K562 (cell line): ENCODE measurements around the gene OTULIN. TPM values are rescaled to one million over a fixed set of nuclear protein-coding genes. Genes with fewer than 3 reads are reported as not detected.

Source experiments
- ATAC-seq: fragments of 200-7000 bp; cut with Tn5 transposase; 3 replicates; pipeline ENCODE4 v1.9.1; 2020; ENCODE audit warnings: moderate library complexity
- BruUV-seq: library from RNA; stranded (reverse); fragments of 400-500 nt; replicated peaks from 2 replicates; lab custom pipeline; 2021; lab: Mats Ljungman, UMichigan
- CTCF ChIA-PET: fragments of 300-600 bp; formaldehyde crosslinking; extraction: SDS; loops from one replicate; lab custom pipeline; 2021; ENCODE audit warnings: low intra/inter-chr PET ratio; lab: Yijun Ruan, JAX
- POLR2A ChIA-PET: fragments of 300-600, 350-650 bp; sonication (Branson Sonifier 250); formaldehyde crosslinking; extraction: SDS; loops from one replicate; lab custom pipeline; 2021; ENCODE audit warnings: antibody characterized with exemption, inconsistent platforms; lab: Yijun Ruan, JAX
- DNase-seq, 4 experiments: peaks; one replicate each; pipeline versions ENCODE4 v3.0.0 to v3.0.0-alpha.2; 2011 to 2018; ENCODE audit warnings: low spot score in 3 of 4, mixed read lengths in 3 of 4; ENCODE audit errors: extremely low read depth in 1 of 4
- FAIRE-seq: peaks from 2 replicates; lab custom pipeline; 2011; peaks lifted over from hg19 to GRCh38; lab: Jason Lieb, UNC
- H2AFZ ChIP-seq: 2 replicates; pipeline ENCODE4 v1.6.0; 2011; ENCODE audit warnings: low read depth, low read length, control low read depth, inconsistent platforms
- H3K27ac ChIP-seq: fragments of 200-600 bp; 3 replicates; pipeline ENCODE4 v1.8.0; 2011; ENCODE audit warnings: low read depth, mild to moderate bottlenecking, control low read depth, inconsistent platforms, low read length, moderate library complexity, mixed read lengths; ENCODE audit errors: extremely low read depth
- H3K27me3 ChIP-seq, 2 experiments: fragments of 300-600 bp in 1 of 2; 2 replicates in 1 of 2; 3 replicates in 1 of 2; pipeline versions ENCODE4 v1.6.0 to v1.8.0; 2011; ENCODE audit warnings: inconsistent platforms in 2 of 2, low read length in 2 of 2, mild to moderate bottlenecking in 1 of 2, mixed read lengths in 1 of 2, moderate library complexity in 1 of 2; ENCODE audit not compliant: control insufficient read depth in 2 of 2, insufficient read depth in 2 of 2
- H3K36me3 ChIP-seq: fragments of 300-600 bp; 3 replicates; pipeline ENCODE4 v1.8.0; 2011; ENCODE audit warnings: mild to moderate bottlenecking, low read length, inconsistent platforms; ENCODE audit not compliant: control insufficient read depth, insufficient read depth
- H3K4me1 ChIP-seq, 2 experiments: fragments of 200-600 bp in 1 of 2; replicated peaks in 1 of 2; 2 replicates in 1 of 2; 3 replicates in 1 of 2; pipeline versions ENCODE4 v1.5.1 to v1.8.0; 2011; ENCODE audit warnings: inconsistent platforms in 2 of 2, low read length in 2 of 2, mild to moderate bottlenecking in 1 of 2, mixed read lengths in 1 of 2, moderate library complexity in 1 of 2; ENCODE audit not compliant: control insufficient read depth in 2 of 2, insufficient read depth in 2 of 2
- H3K4me2 ChIP-seq: 2 replicates; pipeline ENCODE4 v1.6.1; 2011; ENCODE audit warnings: low read length, control low read depth, inconsistent platforms, mixed read lengths; ENCODE audit not compliant: insufficient read depth
- H3K4me3 ChIP-seq: fragments of 200-600 bp; sonication (generic), shearing (Covaris generic); 2 replicates; pipeline ENCODE4 v1.5.1; 2016; ENCODE audit warnings: control low read depth, inconsistent platforms
- H3K79me2 ChIP-seq: fragments of 200-600 bp; 3 replicates; pipeline ENCODE4 v1.8.0; 2011; ENCODE audit warnings: low read length, inconsistent platforms; ENCODE audit not compliant: control insufficient read depth, insufficient read depth
- H3K9ac ChIP-seq, 2 experiments: 2 replicates each; pipeline versions ENCODE4 v1.6.0 to v1.6.1; 2011; ENCODE audit warnings: low read depth in 2 of 2, low read length in 2 of 2, control low read depth in 1 of 2, inconsistent platforms in 1 of 2, mild to moderate bottlenecking in 1 of 2, mixed read lengths in 1 of 2; ENCODE audit not compliant: insufficient read depth in 1 of 2
- H3K9me1 ChIP-seq: one replicate; pipeline ENCODE4 v1.6.0; 2011; ENCODE audit warnings: inconsistent platforms, mild to moderate bottlenecking, low read length, moderate library complexity; ENCODE audit not compliant: control insufficient read depth, insufficient read depth
- H3K9me3 ChIP-seq: replicated peaks from 2 replicates; pipeline ENCODE4 v1.5.1; 2011; ENCODE audit warnings: low read depth, low read length, inconsistent platforms; ENCODE audit not compliant: control insufficient read depth, insufficient read depth
- H4K20me1 ChIP-seq: replicated peaks from 2 replicates; pipeline ENCODE4 v1.6.1; 2011; ENCODE audit warnings: low read length, inconsistent platforms, mixed read lengths; ENCODE audit not compliant: control insufficient read depth, insufficient read depth
- ARNT ChIP-seq, 2 experiments: fragments of 450-650 bp; IDR thresholded peaks; 2 replicates each; pipeline ENCODE4 v1.6.1; 2016; ENCODE audit warnings: mild to moderate bottlenecking in 1 of 2
- CBX3 ChIP-seq, 2 experiments: IDR thresholded peaks; 1 replicate in 1 of 2; 2 replicates in 1 of 2; pipeline ENCODE4 v1.6.1; 2012; ENCODE audit warnings: inconsistent platforms in 2 of 2, low read length in 2 of 2, borderline replicate concordance in 1 of 2, control low read depth in 1 of 2
- HDAC2 ChIP-seq: fragments of 450-650 bp; IDR thresholded peaks from 2 replicates; pipeline ENCODE4 v1.6.1; 2016; ENCODE audit warnings: mild to moderate bottlenecking
- HDAC3 ChIP-seq: fragments of 450-650 bp; IDR thresholded peaks from 2 replicates; pipeline ENCODE4 v1.6.1; 2018; ENCODE audit warnings: borderline replicate concordance, mild to moderate bottlenecking, moderate library complexity; ENCODE audit not compliant: partially characterized antibody
- KLF16 ChIP-seq: IDR thresholded peaks from 2 replicates; pipeline ENCODE4 v1.6.1; 2016; ENCODE audit warnings: antibody characterized with exemption
- NR2C2 ChIP-seq, 2 experiments: fragments of 200-800 bp in 1 of 2; sonication (Bioruptor generic) in 1 of 2; sonication (generic) in 1 of 2; formaldehyde crosslinking in 1 of 2; IDR thresholded peaks; 2 replicates each; pipeline versions ENCODE4 v1.6.1 to v1.8.0; 2016 to 2022; ENCODE audit warnings: mild to moderate bottlenecking in 1 of 2, missing compliant biosample characterization in 1 of 2, missing genetic modification characterization in 1 of 2, missing genetic modification reagents in 1 of 2
- THAP7 ChIP-seq: fragments of 250-450 bp; sonication (Bioruptor Pico); IDR thresholded peaks from 2 replicates; pipeline ENCODE4 v1.5.0; 2021
- ZNF589 ChIP-seq: fragments of 200-800 bp; sonication (Bioruptor generic); IDR thresholded peaks from 2 replicates; pipeline ENCODE4 v1.6.1; 2016; ENCODE audit warnings: low read depth, missing genetic modification characterization, missing compliant biosample characterization
- ZNF778 ChIP-seq: fragments of 450-650 bp; formaldehyde crosslinking; IDR thresholded peaks from 2 replicates; pipeline ENCODE4 v1.4.0; 2020; ENCODE audit warnings: mild to moderate bottlenecking, moderate library complexity
- WGBS: fragments of 100-300 bp; shearing (Covaris generic); methylation state at CpG from one replicate; pipeline ENCODE4 v1.1.6; 2016; ENCODE audit warnings: low coverage, mixed read lengths; ENCODE audit not compliant: insufficient coverage; ENCODE audit errors: missing lambda C conversion rate; 5-methylcytosine and 5-hydroxymethylcytosine counted together
- in situ Hi-C: fragments of 300-500 bp; cut with MboI; formaldehyde crosslinking; loops from 4 replicates; pipeline ENCODE4 v1.15.0; 2018; ENCODE audit warnings: inconsistent platforms, mixed read lengths
- intact Hi-C: fragments of 100-400 bp; cut with micrococcal nuclease; formaldehyde crosslinking; loops from 2 replicates; pipeline ENCODE4 v1.14.2; 2022
- polyA plus RNA-seq, 8 experiments: library from polyadenylated mRNA; depleted of rRNA in 4 of 8; stranded (reverse) in 5 of 8; unstranded in 3 of 8; fragments of >200 nt; fragmentation: Nextera tagmentation in 2 of 8; fragmentation: Illumina TruSeq in 1 of 8; extraction: Ambion mirVana in 2 of 8; extraction: Trizol in 1 of 8; gene quantifications; 2 replicates each; pipeline versions ENCODE4 v1.2.1 to v1.2.3, GENCODE V29; 2011 to 2014; ENCODE audit warnings: inconsistent platforms in 1 of 8, missing spikeins in 1 of 8
- total RNA-seq, 7 experiments: library from RNA; depleted of rRNA in 6 of 7; stranded (reverse); fragments of >200 nt in 6 of 7; fragmentation: Illumina TruSeq in 2 of 7; extraction: Trizol in 2 of 7; gene quantifications; 2 replicates each; pipeline versions ENCODE4 v1.2.1 to v1.2.3, GENCODE V29; 2011 to 2021; ENCODE audit warnings: low replicate concordance in 1 of 7
- TF ChIP-seq, protein P1 (sequence below): fragments of 450-650 bp; formaldehyde crosslinking; IDR thresholded peaks from 2 replicates; pipeline ENCODE4 v1.4.0; 2022; ENCODE audit warnings: missing genetic modification characterization

OTULIN gene
- total and polyA plus RNA-seq, 9 of the 15 experiments (the other 6 are each of a cell fraction or from before 2014, with no cell fraction given), result 3.3 to 33.6 (median 20.1) TPM

- no peak for TF ChIP-seq ZNF778
- TF ChIP-seq ARNT (IDR thresholded peaks at IDR 0.05), result no peak
- TF ChIP-seq THAP7 (CRISPR knock-in tag), result no peak
- no peak for TF ChIP-seq CBX3 (IDR thresholded peaks at IDR 0.05; ENCODE audit: borderline replicate concordance in 1 of 2, low read length in 2 of 2)
- TF ChIP-seq KLF16, result no peak
These were observed 8.2 kb downstream of the OTULIN start (continued) for GRCh38 chr5:14672484-14673394.

GRCh38 chr5:14673443-14673842, 8.9 kb downstream of the OTULIN start:
- peaks cover 8 to 26% of the 10 kb centered on the region in 2 experiments for H3K4me1 ChIP-seq

More at GRCh38 chr5:14673443-14673842, 8.9 kb downstream of the OTULIN start:
- Histone ChIP-seq H3K4me3 (no peak overlapping the region), H4K20me1 (0 out of 2 replicates have a peak, but pooled peaks cover 4% of the 10 kb centered on the region), H2AFZ (no peak overlapping the region), H3K9ac (no peak overlapping the region), H3K27me3 (no peaks in the 10 kb centered on the region), H3K9me3 (no peaks in the 10 kb centered on the region), H3K36me3 (peaks cover 34% of the 10 kb centered on the region), H3K79me2 (peaks cover 95% of the 10 kb centered on the region), H3K9me1 (peaks cover 5% of the 10 kb centered on the region), H3K4me2 (no peak overlapping the region), H3K27ac (no peak overlapping the region)
- no peak for FAIRE-seq
- no peak for TF ChIP-seq HDAC3
- TF ChIP-seq NR2C2 (CRISPR knock-in tag; IDR thresholded peaks at IDR 0.05), result no peak
- TF ChIP-seq NR2C2 (tag; IDR thresholded peaks at IDR 0.05), result no peak
- TF ChIP-seq ZNF589 (CRISPR knock-in tag), result no peak
- TF ChIP-seq, protein P1, sequence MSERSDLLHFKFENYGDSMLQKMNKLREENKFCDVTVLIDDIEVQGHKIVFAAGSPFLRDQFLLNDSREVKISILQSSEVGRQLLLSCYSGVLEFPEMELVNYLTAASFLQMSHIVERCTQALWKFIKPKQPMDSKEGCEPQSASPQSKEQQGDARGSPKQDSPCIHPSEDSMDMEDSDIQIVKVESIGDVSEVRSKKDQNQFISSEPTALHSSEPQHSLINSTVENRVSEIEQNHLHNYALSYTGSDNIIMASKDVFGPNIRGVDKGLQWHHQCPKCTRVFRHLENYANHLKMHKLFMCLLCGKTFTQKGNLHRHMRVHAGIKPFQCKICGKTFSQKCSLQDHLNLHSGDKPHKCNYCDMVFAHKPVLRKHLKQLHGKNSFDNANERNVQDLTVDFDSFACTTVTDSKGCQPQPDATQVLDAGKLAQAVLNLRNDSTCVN (CRISPR knock-in tag), result no peak
- TF ChIP-seq HDAC2, result no peak
- in situ Hi-C loops, result no loop called here
- intact Hi-C loops, result no loop called here
- no peak for ATAC-seq
- DNase-seq, result no peak
- ChIA-PET CTCF (no interaction called here), POLR2A (interaction anchor here (1.1 kb wide), 1 partner anchor 12 kb away, joined by 3 read pairs; no protein-coding TSS in a partner anchor)
- 88% methylated on average over 3 of the region's 3 CpGs for WGBS
- no TSS peak for BruUV-seq
